Ectodermal cell (in vitro differentiated cells): ENCODE measurements around the gene PCBP3.

Source experiments
- H3K27ac ChIP-seq: 2 replicates; pipeline ENCODE4 v1.7.0; 2013; ENCODE audit warnings: mild to moderate bottlenecking, low read depth, low read length; ENCODE audit not compliant: insufficient read depth, poor library complexity, severe bottlenecking
- H3K27me3 ChIP-seq: 2 replicates; pipeline ENCODE4 v1.7.0; 2013; ENCODE audit warnings: mild to moderate bottlenecking, low read length; ENCODE audit not compliant: insufficient read depth, control insufficient read depth, poor library complexity, severe bottlenecking
- H3K36me3 ChIP-seq: one replicate; pipeline ENCODE4 v1.7.0; 2013; ENCODE audit warnings: low read length; ENCODE audit not compliant: control insufficient read depth, insufficient read depth
- H3K4me1 ChIP-seq: one replicate; pipeline ENCODE4 v1.7.0; 2013; ENCODE audit warnings: low read length; ENCODE audit not compliant: control insufficient read depth, insufficient read depth
- H3K4me3 ChIP-seq: 2 replicates; pipeline ENCODE4 v1.7.0; 2013; ENCODE audit warnings: low read depth, low read length, control low read depth; ENCODE audit not compliant: insufficient read depth
- H3K9me3 ChIP-seq: 2 replicates; pipeline ENCODE4 v1.7.0; 2013; ENCODE audit warnings: mild to moderate bottlenecking, low read length, moderate library complexity; ENCODE audit not compliant: control insufficient read depth
- WGBS, 2 experiments: methylation state at CpG; one replicate each; pipeline ENCODE4 v1.1.7; 2013; ENCODE audit warnings: missing lambda C conversion rate in 2 of 2; 5-methylcytosine and 5-hydroxymethylcytosine counted together

PCBP3 gene

GRCh38 chr21:45871616-45872236 is 228.2 kb downstream of the PCBP3 start:
- Histone ChIP-seq H3K27ac (no peak overlapping the region), H3K9me3 (no peaks in the 10 kb centered on the region), H3K4me1 (peaks cover 12% of the 10 kb centered on the region), H3K4me3 (no peak overlapping the region), H3K27me3 (no peaks in the 10 kb centered on the region), H3K36me3 (no peaks in the 10 kb centered on the region)
- 89 to 90% methylated on average over 22 of the region's 22 CpGs for WGBS, 2 experiments

GRCh38 chr21:45872471-45872870 is 228.9 kb downstream of the PCBP3 start:
- H3K9me3 ChIP-seq: no peaks in the 10 kb centered on the region

GRCh38 chr21:45872902-45873301 is 229.4 kb downstream of the PCBP3 start:
- H3K4me3 ChIP-seq: no peak overlapping the region
- WGBS, 2 experiments: 89% methylated on average over 11 of the region's 11 CpGs
- H3K27me3 ChIP-seq: no peaks in the 10 kb centered on the region
- H3K4me1 ChIP-seq: peaks cover 14% of the 10 kb centered on the region
- no peaks in the 10 kb centered on the region for H3K9me3 ChIP-seq
- no peaks in the 10 kb centered on the region for H3K36me3 ChIP-seq
- H3K27ac ChIP-seq: no peak overlapping the region

More at GRCh38 chr21:45872471-45872870, 228.9 kb downstream of the PCBP3 start:
- H3K4me3 ChIP-seq: no peak overlapping the region
- 95 to 96% methylated on average over 10 to 11 of the region's 11 CpGs for whole genome bisulfite sequencing, 2 experiments
- no peaks in the 10 kb centered on the region for H3K36me3 ChIP-seq
- H3K4me1 ChIP-seq: peaks cover 14% of the 10 kb centered on the region
- H3K27me3 ChIP-seq: no peaks in the 10 kb centered on the region
- no peak overlapping the region for H3K27ac ChIP-seq

GRCh38 chr21:45873418-45873817 is 229.9 kb downstream of the PCBP3 start:
- 92% methylated on average over 11 of the region's 11 CpGs for WGBS, 2 experiments
- H3K4me1 ChIP-seq: peaks cover 14% of the 10 kb centered on the region
- no peak overlapping the region for H3K27ac ChIP-seq

GRCh38 chr21:45873866-45874265 is 230.3 kb downstream of the PCBP3 start:
- 93 to 94% methylated on average over 15 of the region's 15 CpGs for WGBS, 2 experiments
- Histone ChIP-seq H3K4me1 (peaks cover 14% of the 10 kb centered on the region), H3K9me3 (no peaks in the 10 kb centered on the region), H3K27ac (no peak overlapping the region), H3K36me3 (no peaks in the 10 kb centered on the region), H3K4me3 (no peak overlapping the region), H3K27me3 (no peaks in the 10 kb centered on the region)

More at GRCh38 chr21:45873418-45873817, 229.9 kb downstream of the PCBP3 start:
- Histone ChIP-seq H3K27me3 (no peaks in the 10 kb centered on the region), H3K9me3 (no peaks in the 10 kb centered on the region), H3K36me3 (no peaks in the 10 kb centered on the region), H3K4me3 (no peak overlapping the region)

- Histone ChIP-seq H3K36me3 (no peaks in the 10 kb centered on the region), H3K27ac (no peak overlapping the region), H3K9me3 (no peaks in the 10 kb centered on the region), H3K4me1 (peaks cover 14% of the 10 kb centered on the region), H3K27me3 (no peaks in the 10 kb centered on the region), H3K4me3 (no peak overlapping the region)
- WGBS, 2 experiments: 84 to 90% methylated on average over 33 of the region's 33 CpGs
These were observed 231.3 kb downstream of the PCBP3 start for GRCh38 chr21:45874716-45875415.

- WGBS, 2 experiments: 87 to 89% methylated on average over 6 of the region's 6 CpGs
These were observed 231.9 kb downstream of the PCBP3 start for GRCh38 chr21:45875416-45875760.

GRCh38 chr21:45875881-45876280 is 232.4 kb downstream of the PCBP3 start:
- Histone ChIP-seq H3K4me1 (peaks cover 14% of the 10 kb centered on the region), H3K27me3 (no peaks in the 10 kb centered on the region), H3K36me3 (no peaks in the 10 kb centered on the region), H3K4me3 (no peak overlapping the region), H3K9me3 (no peaks in the 10 kb centered on the region), H3K27ac (no peak overlapping the region)
- WGBS, 2 experiments: 94 to 98% methylated on average over 12 of the region's 12 CpGs

More at GRCh38 chr21:45875416-45875760, 231.9 kb downstream of the PCBP3 start:
- no peaks in the 10 kb centered on the region for H3K9me3 ChIP-seq
- H3K4me3 ChIP-seq: no peak overlapping the region
- H3K27ac ChIP-seq: no peak overlapping the region
- no peaks in the 10 kb centered on the region for H3K36me3 ChIP-seq
- no peaks in the 10 kb centered on the region for H3K27me3 ChIP-seq
- peaks cover 14% of the 10 kb centered on the region for H3K4me1 ChIP-seq

- WGBS, 2 experiments: 88 to 91% methylated on average over 28 of the region's 28 CpGs
These were observed 233.1 kb downstream of the PCBP3 start for GRCh38 chr21:45876381-45877170.

GRCh38 chr21:45877171-45877438 is 233.6 kb downstream of the PCBP3 start:
- Histone ChIP-seq H3K36me3 (no peaks in the 10 kb centered on the region), H3K27me3 (no peaks in the 10 kb centered on the region), H3K9me3 (no peaks in the 10 kb centered on the region), H3K4me1 (peaks cover 14% of the 10 kb centered on the region), H3K27ac (no peak overlapping the region), H3K4me3 (no peak overlapping the region)
- WGBS, 2 experiments: 93 to 94% methylated on average over 5 of the region's 6 CpGs

More at GRCh38 chr21:45876381-45877170, 233.1 kb downstream of the PCBP3 start:
- Histone ChIP-seq H3K27me3 (no peaks in the 10 kb centered on the region), H3K27ac (no peak overlapping the region), H3K36me3 (no peaks in the 10 kb centered on the region), H3K9me3 (no peaks in the 10 kb centered on the region), H3K4me1 (peaks cover 14% of the 10 kb centered on the region), H3K4me3 (no peak overlapping the region)
